ENCODE data around the gene SLC39A11.

GRCh38 chr17:72713701-72714100 lies 378.8 kb downstream of the SLC39A11 start:
- no peak for TF ChIP-seq POLR2AphosphoS5 (IDR thresholded peaks at IDR 0.05; ENCODE audit: low read depth, low read length)
- TF ChIP-seq POLR2A (IDR thresholded peaks at IDR 0.05; ENCODE audit: low read depth, low read length): no peak
- TF ChIP-seq TAF1 (IDR thresholded peaks at IDR 0.05; ENCODE audit: low read depth, low read length): no peak
- TF ChIP-seq SPI1 (IDR thresholded peaks at IDR 0.05; ENCODE audit: low read depth, low read length): no peak

All from GM12891 (cell line).